Kidney epithelial cell (primary cell): ENCODE data around the gene SLC6A11. TPM values are rescaled to one million over a fixed set of nuclear protein-coding genes. Genes with fewer than 3 reads are reported as not detected.

Source experiments
- DNase-seq: peaks from one replicate; pipeline ENCODE4 v3.0.0-alpha.2; 2010; ENCODE audit warnings: low read depth
- H3K27me3 ChIP-seq: 2 replicates; pipeline ENCODE4 v1.6.0; 2011; ENCODE audit warnings: low read length; ENCODE audit not compliant: control insufficient read depth, insufficient read depth
- H3K36me3 ChIP-seq: 2 replicates; pipeline ENCODE4 v1.5.1; 2011; ENCODE audit warnings: low read length; ENCODE audit not compliant: control insufficient read depth, insufficient read depth
- H3K4me3 ChIP-seq: 2 replicates; pipeline ENCODE4 v1.5.1; 2011; ENCODE audit warnings: low read depth, mild to moderate bottlenecking, control low read depth, low read length
- total RNA-seq: library from RNA; depleted of rRNA; stranded (reverse); fragments of >200 nt; gene quantifications from 2 replicates; pipeline ENCODE4 v1.2.3, GENCODE V29; 2015
- TF ChIP-seq, protein P1 (sequence below): IDR thresholded peaks from 2 replicates; pipeline ENCODE4 v1.5.1; 2011; ENCODE audit warnings: mild to moderate bottlenecking, moderate library complexity, low read length, control low read depth, inconsistent platforms; ENCODE audit not compliant: insufficient read depth, poor library complexity, severe bottlenecking

SLC6A11 gene
- total RNA-seq, 1 donor from 2014 or later = 0.04 TPM

- TF ChIP-seq, protein P1, sequence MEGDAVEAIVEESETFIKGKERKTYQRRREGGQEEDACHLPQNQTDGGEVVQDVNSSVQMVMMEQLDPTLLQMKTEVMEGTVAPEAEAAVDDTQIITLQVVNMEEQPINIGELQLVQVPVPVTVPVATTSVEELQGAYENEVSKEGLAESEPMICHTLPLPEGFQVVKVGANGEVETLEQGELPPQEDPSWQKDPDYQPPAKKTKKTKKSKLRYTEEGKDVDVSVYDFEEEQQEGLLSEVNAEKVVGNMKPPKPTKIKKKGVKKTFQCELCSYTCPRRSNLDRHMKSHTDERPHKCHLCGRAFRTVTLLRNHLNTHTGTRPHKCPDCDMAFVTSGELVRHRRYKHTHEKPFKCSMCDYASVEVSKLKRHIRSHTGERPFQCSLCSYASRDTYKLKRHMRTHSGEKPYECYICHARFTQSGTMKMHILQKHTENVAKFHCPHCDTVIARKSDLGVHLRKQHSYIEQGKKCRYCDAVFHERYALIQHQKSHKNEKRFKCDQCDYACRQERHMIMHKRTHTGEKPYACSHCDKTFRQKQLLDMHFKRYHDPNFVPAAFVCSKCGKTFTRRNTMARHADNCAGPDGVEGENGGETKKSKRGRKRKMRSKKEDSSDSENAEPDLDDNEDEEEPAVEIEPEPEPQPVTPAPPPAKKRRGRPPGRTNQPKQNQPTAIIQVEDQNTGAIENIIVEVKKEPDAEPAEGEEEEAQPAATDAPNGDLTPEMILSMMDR = no peak
- DNase-seq = no peak
- H3K36me3 ChIP-seq = no peaks in the 10 kb centered on the region
- H3K27me3 ChIP-seq = peaks cover 6% of the 10 kb centered on the region
- H3K4me3 ChIP-seq = no peak overlapping the region
These were observed 6.0 kb downstream of the SLC6A11 start for GRCh38 chr3:10822055-10822454.

GRCh38 chr3:10822708-10823515, 6.9 kb downstream of the SLC6A11 start:
- Histone ChIP-seq H3K27me3 (no peaks in the 10 kb centered on the region), H3K36me3 (no peaks in the 10 kb centered on the region)

DNA sequence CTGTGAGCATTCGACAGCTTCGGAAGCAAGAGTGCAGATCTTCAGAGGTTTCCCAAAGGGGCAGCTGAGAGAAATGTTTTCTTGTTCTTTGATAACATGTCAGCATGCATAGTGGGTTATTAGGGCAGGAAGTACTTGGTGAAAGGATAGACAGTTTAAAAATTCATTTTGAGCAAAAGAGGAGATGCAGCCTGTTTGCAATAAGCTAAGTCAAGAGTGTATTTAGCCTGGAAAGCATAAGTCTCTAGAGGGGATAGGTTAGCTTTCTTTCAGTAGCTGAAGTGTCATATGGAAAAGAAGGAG, 7.4 kb downstream of the SLC6A11 start:
- Histone ChIP-seq H3K27me3 (no peaks in the 10 kb centered on the region), H3K36me3 (no peaks in the 10 kb centered on the region), H3K4me3 (no peak overlapping the region)
- no peak for DNase-seq
- TF ChIP-seq, protein P1 = no peak

More at GRCh38 chr3:10822708-10823515, 6.9 kb downstream of the SLC6A11 start:
- no peak for DNase-seq
- no peak overlapping the region for H3K4me3 ChIP-seq
- TF ChIP-seq, protein P1 = no peak

- TF ChIP-seq, protein P1 = no peak
- DNase-seq = no peak
- H3K27me3 ChIP-seq = no peaks in the 10 kb centered on the region
- H3K36me3 ChIP-seq = no peaks in the 10 kb centered on the region
- no peak overlapping the region for H3K4me3 ChIP-seq
These were observed 8.4 kb downstream of the SLC6A11 start for GRCh38 chr3:10824468-10824867.

DNA sequence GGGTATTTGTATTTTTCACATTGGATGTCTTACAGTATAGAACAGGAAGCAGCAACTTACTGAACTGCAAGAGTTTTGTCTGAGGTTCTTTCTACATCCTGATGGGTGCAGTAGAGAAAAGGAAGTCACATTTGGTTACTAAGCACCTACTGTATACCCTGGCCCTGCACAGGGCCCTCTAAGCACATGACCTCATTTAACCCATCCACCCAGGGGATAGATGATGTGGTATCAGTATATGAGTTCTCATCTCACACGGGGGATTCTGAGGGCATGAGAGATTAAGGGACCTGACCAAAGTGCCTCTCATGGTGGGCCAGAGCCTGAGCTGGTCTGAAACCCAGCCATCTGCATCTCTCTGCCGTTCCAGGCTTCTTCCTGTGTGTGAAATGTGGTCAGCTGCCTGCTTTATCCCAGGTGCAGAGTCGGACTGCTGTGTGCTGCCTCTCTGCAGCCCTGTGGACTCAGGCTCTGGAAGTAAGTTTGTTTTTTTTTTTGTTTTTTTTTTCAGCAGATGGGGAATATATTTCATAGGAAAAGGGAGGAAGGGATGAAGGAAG, 17.9 kb downstream of the SLC6A11 start:
- Histone ChIP-seq H3K36me3 (no peaks in the 10 kb centered on the region), H3K27me3 (no peaks in the 10 kb centered on the region), H3K4me3 (no peak overlapping the region)
- no peak for DNase-seq
- TF ChIP-seq, protein P1 = no peak
